Measurements from ENCODE around the gene CSF1.

- no peak for TF ChIP-seq LEF1 (IDR thresholded peaks at IDR 0.05; ENCODE audit: borderline replicate concordance)
- TF ChIP-seq ZNF384 (IDR thresholded peaks at IDR 0.05), result no peak
- TF ChIP-seq FOXK2 (IDR thresholded peaks at IDR 0.05), result no peak
- no peak for TF ChIP-seq PKNOX1 (IDR thresholded peaks at IDR 0.05)
- no peak for TF ChIP-seq CTBP1 (IDR thresholded peaks at IDR 0.05; ENCODE audit: borderline replicate concordance)
Observed at GRCh38 chr1:109935451-109935900, 24.8 kb downstream of the CSF1 start.
